ENCODE measurements around the gene GAP43. TPM values are rescaled to one million over a fixed set of nuclear protein-coding genes. Genes with fewer than 3 reads are reported as not detected.

The GAP43 gene
- total and polyA plus RNA-seq, 3 experiments from 2014 or later = not detected

DNA sequence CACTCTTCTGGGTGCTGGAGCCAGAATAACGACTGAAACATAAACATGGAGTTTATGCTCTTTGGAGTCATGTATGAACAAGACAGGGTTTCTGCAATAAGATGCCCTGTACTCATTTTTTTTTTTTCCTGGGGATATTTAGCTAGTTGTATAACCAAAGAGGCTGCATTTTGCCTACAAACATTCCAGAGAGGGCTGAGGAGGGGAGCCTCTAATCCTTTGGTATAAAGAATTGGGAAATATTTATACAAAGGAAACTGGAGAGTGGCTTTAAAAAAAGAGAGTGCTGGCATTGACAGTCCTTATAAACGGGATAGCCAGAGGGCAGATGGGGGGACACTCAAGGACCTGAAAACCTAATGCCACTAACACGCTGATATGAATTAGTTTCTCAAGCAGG lies 32.4 kb upstream of the GAP43 start:
- no peaks in the 10 kb centered on the region for H3K36me3 ChIP-seq (ENCODE audit: insufficient read depth, low read length)
- H3K4me1 ChIP-seq (ENCODE audit: insufficient read depth, low read length) = no peaks in the 10 kb centered on the region
- Mint-ChIP-seq H3K4me3 (no peak overlapping the region), H3K9me3 (peaks cover 0 to 9% (median 1%) of the 10 kb centered on the region in 5 donors), H3K27me3 (peaks cover 1 to 25% of the 10 kb centered on the region in 2 donors), H3K27ac (no peak overlapping the region), H3K36me3 (no peaks in the 10 kb centered on the region), H3K4me1 (no peaks in the 10 kb centered on the region)
- no peak overlapping the region for H3K27ac ChIP-seq (ENCODE audit: low read depth, low read length)
- no peaks in the 10 kb centered on the region for H3K9me3 ChIP-seq (ENCODE audit: low read length)
- CTCF ChIA-PET = no interaction called here
- H3K4me3 ChIP-seq (ENCODE audit: low read length) = no peak overlapping the region
- no peak for DNase-seq
- POLR2A ChIA-PET = no interaction called here
- no peaks in the 10 kb centered on the region for H3K27me3 ChIP-seq (ENCODE audit: insufficient read depth, low read length, poor library complexity, severe bottlenecking)

DNA sequence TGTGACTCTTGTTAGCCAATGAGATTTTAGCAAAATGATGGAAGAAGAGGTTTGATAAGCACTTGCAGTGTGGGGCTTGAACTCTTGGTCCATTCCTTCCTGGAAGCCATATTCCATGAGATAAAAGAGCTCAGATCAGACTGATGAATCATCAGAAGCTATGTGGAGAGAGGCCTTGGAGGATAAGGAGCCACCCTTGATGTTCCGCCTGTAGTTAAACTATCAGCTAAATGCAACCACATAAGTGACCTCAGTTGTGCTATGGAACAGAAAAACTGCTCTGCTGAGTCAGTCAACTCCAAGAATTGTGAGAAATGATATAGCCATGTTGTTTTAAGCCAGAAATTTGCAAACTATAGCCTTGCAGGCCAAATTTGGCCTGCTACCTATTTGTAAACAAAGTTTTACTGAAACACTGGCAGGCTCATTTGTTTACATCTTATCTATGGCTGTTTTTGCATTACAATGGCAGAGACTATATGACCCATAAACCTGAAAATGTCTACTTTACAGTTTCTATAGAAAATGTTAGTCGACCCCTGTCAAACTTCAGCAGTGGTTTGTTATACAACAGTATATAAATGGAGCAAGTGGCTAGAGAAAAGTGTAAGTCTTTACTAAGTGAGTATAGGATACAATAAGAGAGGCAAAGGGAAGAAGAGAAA lies 27.6 kb upstream of the GAP43 start:
- H3K27me3 Mint-ChIP-seq = peaks cover 8 to 13% of the 10 kb centered on the region in 2 donors
- no peaks in the 10 kb centered on the region for H3K4me1 Mint-ChIP-seq
- peaks cover 0 to 9% (median 1%) of the 10 kb centered on the region in 5 donors for H3K9me3 Mint-ChIP-seq
- Histone ChIP-seq H3K4me1 (ENCODE audit: insufficient read depth, low read length) (no peaks in the 10 kb centered on the region), H3K4me3 (ENCODE audit: low read length) (no peak overlapping the region), H3K27me3 (ENCODE audit: insufficient read depth, low read length, poor library complexity, severe bottlenecking) (no peaks in the 10 kb centered on the region), H3K36me3 (ENCODE audit: insufficient read depth, low read length) (no peaks in the 10 kb centered on the region), H3K9me3 (ENCODE audit: low read length) (no peaks in the 10 kb centered on the region), H3K27ac (ENCODE audit: low read depth, low read length) (no peak overlapping the region)
- no peak overlapping the region for H3K4me3 Mint-ChIP-seq
- ChIA-PET CTCF (no interaction called here), POLR2A (no interaction called here)
- DNase-seq = no peak
- H3K36me3 Mint-ChIP-seq = no peaks in the 10 kb centered on the region
- H3K27ac Mint-ChIP-seq = no peak overlapping the region

DNA sequence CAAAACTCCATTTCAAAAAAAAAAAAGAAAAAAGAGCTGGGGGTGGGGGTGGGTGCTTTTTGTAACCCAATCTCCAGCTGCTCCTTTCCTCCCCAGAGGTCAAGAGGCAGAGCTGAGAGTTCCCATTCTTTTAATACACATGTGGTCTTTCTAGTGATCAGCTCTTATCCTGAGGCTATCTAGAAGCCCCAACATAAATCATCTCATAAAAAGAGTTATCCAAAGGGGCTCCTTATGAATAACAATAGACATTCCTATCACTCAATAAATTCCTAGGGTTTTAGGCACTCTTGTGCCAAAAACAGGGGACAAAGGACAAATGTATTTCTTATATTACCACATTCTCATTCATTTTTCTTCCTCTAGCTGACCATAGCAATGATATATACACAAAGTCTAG lies 25.1 kb upstream of the GAP43 start:
- H3K9me3 Mint-ChIP-seq = peaks cover 0 to 9% (median 1%) of the 10 kb centered on the region in 5 donors
- ChIA-PET CTCF (no interaction called here), POLR2A (no interaction called here)
- peaks cover 8 to 22% of the 10 kb centered on the region in 2 donors for H3K27me3 Mint-ChIP-seq
- H3K4me1 Mint-ChIP-seq = no peaks in the 10 kb centered on the region
- Histone ChIP-seq H3K27me3 (ENCODE audit: insufficient read depth, low read length, poor library complexity, severe bottlenecking) (no peaks in the 10 kb centered on the region), H3K36me3 (ENCODE audit: insufficient read depth, low read length) (no peaks in the 10 kb centered on the region), H3K4me1 (ENCODE audit: insufficient read depth, low read length) (no peaks in the 10 kb centered on the region), H3K9me3 (ENCODE audit: low read length) (no peaks in the 10 kb centered on the region), H3K4me3 (ENCODE audit: low read length) (no peak overlapping the region), H3K27ac (ENCODE audit: low read depth, low read length) (no peak overlapping the region)
- H3K27ac Mint-ChIP-seq = no peak overlapping the region
- DNase-seq = no peak
- no peak overlapping the region for H3K4me3 Mint-ChIP-seq
- H3K36me3 Mint-ChIP-seq = no peaks in the 10 kb centered on the region

DNA sequence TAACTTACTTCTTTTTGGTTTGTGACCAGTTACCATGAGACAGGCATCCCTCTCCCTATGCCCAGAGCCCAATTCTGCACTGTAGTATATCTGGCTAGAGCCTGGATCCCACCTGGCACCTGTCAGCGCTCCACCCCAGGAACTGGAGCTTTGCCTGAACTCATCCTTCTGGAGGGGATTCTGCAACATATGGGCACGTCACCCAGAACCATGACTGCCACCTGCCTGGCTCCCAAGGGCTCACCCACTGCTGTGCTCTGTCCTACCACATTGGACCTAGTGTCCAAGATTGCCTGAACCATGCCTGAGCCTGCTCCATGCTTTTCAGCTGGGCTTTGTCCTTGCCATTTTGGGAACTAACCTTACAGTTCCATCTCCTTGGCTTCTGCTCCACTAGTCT lies 21.1 kb upstream of the GAP43 start:
- no peaks in the 10 kb centered on the region for H3K9me3 Mint-ChIP-seq
- ChIA-PET POLR2A (no interaction called here), CTCF (no interaction called here)
- H3K4me3 Mint-ChIP-seq = no peak overlapping the region
- Histone ChIP-seq H3K36me3 (ENCODE audit: insufficient read depth, low read length) (no peaks in the 10 kb centered on the region), H3K4me1 (ENCODE audit: insufficient read depth, low read length) (no peaks in the 10 kb centered on the region), H3K27ac (ENCODE audit: low read depth, low read length) (no peak overlapping the region), H3K27me3 (ENCODE audit: insufficient read depth, low read length, poor library complexity, severe bottlenecking) (no peaks in the 10 kb centered on the region), H3K4me3 (ENCODE audit: low read length) (no peak overlapping the region), H3K9me3 (ENCODE audit: low read length) (no peaks in the 10 kb centered on the region)
- DNase-seq = no peak
- no peaks in the 10 kb centered on the region for H3K36me3 Mint-ChIP-seq
- H3K27me3 Mint-ChIP-seq = peaks cover 5 to 18% of the 10 kb centered on the region in 2 donors
- H3K4me1 Mint-ChIP-seq = no peaks in the 10 kb centered on the region
- H3K27ac Mint-ChIP-seq = no peak overlapping the region

DNA sequence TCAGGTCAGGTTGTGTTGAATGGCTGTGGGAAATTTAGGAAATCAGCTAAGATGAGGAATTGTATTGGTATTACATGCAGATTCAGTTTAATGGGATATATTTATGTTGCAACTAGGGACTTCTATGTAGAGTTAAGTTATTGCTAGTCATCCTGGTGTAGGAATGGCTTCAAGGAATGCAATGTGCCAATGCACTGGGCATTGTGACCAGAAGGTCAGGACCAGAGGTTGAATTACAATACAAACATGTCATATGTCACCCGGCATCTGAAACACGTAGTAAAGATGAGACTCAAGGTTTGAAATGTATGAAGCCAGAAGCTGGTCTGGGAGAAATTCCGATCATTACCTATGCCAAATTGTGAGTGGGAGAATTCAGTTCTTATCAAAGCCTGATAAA lies 11.7 kb upstream of the GAP43 start:
- ChIA-PET POLR2A (no interaction called here), CTCF (interaction anchor here (0.9 kb wide), 1 partner anchor 113 kb away, joined by 3 read pairs; no protein-coding TSS in a partner anchor)
- H3K27ac ChIP-seq (ENCODE audit: low read depth, low read length) = no peak overlapping the region
- no peaks in the 10 kb centered on the region for H3K9me3 ChIP-seq (ENCODE audit: low read length)
- no peaks in the 10 kb centered on the region for H3K4me1 ChIP-seq (ENCODE audit: insufficient read depth, low read length)
- no peaks in the 10 kb centered on the region for H3K9me3 Mint-ChIP-seq
- no peaks in the 10 kb centered on the region for H3K27me3 ChIP-seq (ENCODE audit: insufficient read depth, low read length, poor library complexity, severe bottlenecking)
- no peaks in the 10 kb centered on the region for H3K36me3 ChIP-seq (ENCODE audit: insufficient read depth, low read length)
- H3K4me3 Mint-ChIP-seq = no peak overlapping the region
- H3K27ac Mint-ChIP-seq = no peak overlapping the region
- no peaks in the 10 kb centered on the region for H3K4me1 Mint-ChIP-seq
- peaks cover 5 to 43% of the 10 kb centered on the region in 2 donors for H3K27me3 Mint-ChIP-seq
- DNase-seq = no peak
- H3K36me3 Mint-ChIP-seq = no peaks in the 10 kb centered on the region
- H3K4me3 ChIP-seq (ENCODE audit: low read length) = no peak overlapping the region

DNA sequence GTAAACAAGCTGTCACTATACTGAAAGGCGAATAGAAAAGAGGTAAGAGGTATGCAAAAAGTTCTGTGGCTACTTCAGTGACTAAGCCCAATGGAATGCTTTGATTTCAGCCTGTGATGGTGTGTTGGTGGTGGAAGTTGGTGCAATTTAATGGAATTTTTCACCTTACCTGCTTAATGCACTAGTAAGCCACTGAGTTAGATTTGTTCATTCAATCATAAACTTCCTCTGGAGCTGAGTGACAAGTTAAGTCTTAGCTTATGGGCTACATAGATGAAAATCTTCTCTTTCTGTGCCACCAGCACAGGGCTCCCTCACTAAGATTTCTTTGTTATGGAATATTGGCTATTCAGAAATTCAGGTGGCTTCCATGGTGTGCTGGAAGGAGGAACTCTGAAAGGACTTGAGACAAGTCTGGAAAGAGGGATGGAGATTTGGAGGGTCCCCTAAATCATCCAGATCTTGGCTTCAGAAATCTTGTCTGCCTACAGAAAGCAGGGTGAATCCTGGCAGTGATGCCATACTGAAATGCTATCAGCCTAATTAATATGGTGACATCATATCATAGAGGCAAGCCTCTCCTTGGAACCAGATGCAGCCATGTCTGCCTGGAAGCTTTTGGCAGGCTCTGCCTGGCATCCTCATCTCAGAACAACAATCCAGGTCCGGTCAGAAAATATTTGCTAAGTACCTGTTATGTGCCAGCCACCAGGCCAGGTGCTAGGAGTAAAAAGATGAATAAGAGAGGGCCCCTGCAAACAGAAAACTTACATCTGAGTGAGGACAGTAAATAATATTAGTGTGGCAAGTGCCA lies 8.1 kb upstream of the GAP43 start:
- DNase-seq = no peak
- CTCF ChIA-PET = no interaction called here
- Histone ChIP-seq H3K36me3 (ENCODE audit: insufficient read depth, low read length) (no peaks in the 10 kb centered on the region), H3K27ac (ENCODE audit: low read depth, low read length) (no peak overlapping the region), H3K9me3 (ENCODE audit: low read length) (no peaks in the 10 kb centered on the region), H3K27me3 (ENCODE audit: insufficient read depth, low read length, poor library complexity, severe bottlenecking) (no peaks in the 10 kb centered on the region), H3K4me1 (ENCODE audit: insufficient read depth, low read length) (no peaks in the 10 kb centered on the region), H3K4me3 (ENCODE audit: low read length) (no peak overlapping the region)
- no peaks in the 10 kb centered on the region for H3K9me3 Mint-ChIP-seq
- H3K36me3 Mint-ChIP-seq = no peaks in the 10 kb centered on the region
- H3K27me3 Mint-ChIP-seq = peaks cover 2 to 31% of the 10 kb centered on the region in 2 donors
- POLR2A ChIA-PET = no interaction called here
- H3K4me3 Mint-ChIP-seq = no peak overlapping the region
- H3K27ac Mint-ChIP-seq = no peak overlapping the region
- no peaks in the 10 kb centered on the region for H3K4me1 Mint-ChIP-seq

DNA sequence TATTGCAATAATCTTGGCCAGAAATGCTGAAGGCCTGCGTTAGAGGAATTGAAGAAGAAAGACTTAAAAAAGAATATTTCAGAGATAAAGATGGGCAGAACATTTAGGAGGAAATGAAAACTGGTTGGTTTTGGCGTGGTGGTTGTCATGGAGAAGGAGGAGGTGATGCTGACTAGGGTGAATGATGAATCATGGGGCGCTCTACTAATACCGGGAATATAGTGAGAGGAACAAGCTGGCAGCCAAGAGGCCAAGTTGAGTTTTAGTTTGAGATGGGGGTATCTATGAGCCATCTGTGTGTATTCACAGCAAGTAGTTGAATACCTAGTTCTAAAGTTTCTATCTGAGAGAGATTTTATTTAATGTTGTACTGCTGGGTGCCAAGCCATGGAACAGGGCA lies 6.8 kb upstream of the GAP43 start:
- no peaks in the 10 kb centered on the region for H3K4me1 Mint-ChIP-seq
- Histone ChIP-seq H3K4me3 (ENCODE audit: low read length) (no peak overlapping the region), H3K9me3 (ENCODE audit: low read length) (no peaks in the 10 kb centered on the region), H3K27ac (ENCODE audit: low read depth, low read length) (no peak overlapping the region), H3K4me1 (ENCODE audit: insufficient read depth, low read length) (no peaks in the 10 kb centered on the region), H3K36me3 (ENCODE audit: insufficient read depth, low read length) (no peaks in the 10 kb centered on the region), H3K27me3 (ENCODE audit: insufficient read depth, low read length, poor library complexity, severe bottlenecking) (no peaks in the 10 kb centered on the region)
- no peaks in the 10 kb centered on the region for H3K9me3 Mint-ChIP-seq
- CTCF ChIA-PET = no interaction called here
- H3K36me3 Mint-ChIP-seq = no peaks in the 10 kb centered on the region
- POLR2A ChIA-PET = no interaction called here
- H3K27ac Mint-ChIP-seq = no peak overlapping the region
- no peak overlapping the region for H3K4me3 Mint-ChIP-seq
- peaks cover 2 to 19% of the 10 kb centered on the region in 2 donors for H3K27me3 Mint-ChIP-seq
- no peak for DNase-seq

DNA sequence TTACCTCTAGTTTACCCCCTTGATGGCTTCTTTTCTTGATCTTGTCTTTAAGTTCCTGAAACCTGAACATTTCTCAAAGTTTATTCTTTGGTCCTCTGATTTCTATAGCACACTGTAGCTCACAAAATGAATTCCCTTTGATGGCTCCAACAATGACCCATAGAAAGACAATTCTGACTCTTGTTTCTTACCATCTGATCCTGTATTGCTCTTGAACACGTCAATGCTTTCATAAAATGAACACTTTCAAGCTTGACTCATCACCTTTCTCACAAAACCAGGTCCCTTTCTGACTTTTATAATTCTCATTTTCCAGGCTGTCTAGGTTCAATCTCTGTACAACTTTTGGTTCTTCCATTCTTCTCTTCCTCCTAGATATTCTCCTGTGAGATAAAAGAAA lies 5.7 kb upstream of the GAP43 start:
- no peaks in the 10 kb centered on the region for H3K9me3 ChIP-seq (ENCODE audit: low read length)
- Mint-ChIP-seq H3K27me3 (peaks cover 0 to 9% of the 10 kb centered on the region in 2 donors), H3K9me3 (no peaks in the 10 kb centered on the region), H3K4me3 (no peak overlapping the region), H3K36me3 (no peaks in the 10 kb centered on the region), H3K27ac (no peak overlapping the region), H3K4me1 (no peaks in the 10 kb centered on the region)
- H3K36me3 ChIP-seq (ENCODE audit: insufficient read depth, low read length) = no peaks in the 10 kb centered on the region
- no peak overlapping the region for H3K4me3 ChIP-seq (ENCODE audit: low read length)
- ChIA-PET CTCF (no interaction called here), POLR2A (no interaction called here)
- no peak overlapping the region for H3K27ac ChIP-seq (ENCODE audit: low read depth, low read length)
- DNase-seq = no peak
- no peaks in the 10 kb centered on the region for H3K4me1 ChIP-seq (ENCODE audit: insufficient read depth, low read length)
- H3K27me3 ChIP-seq (ENCODE audit: insufficient read depth, low read length, poor library complexity, severe bottlenecking) = no peaks in the 10 kb centered on the region
